Stimulated activated naive CD8-positive, alpha-beta T cell treated with anti-CD3 and anti-CD28 coated beads, Interleukin-15, amount 100 ng/mL, for 72 hours (primary cell): ENCODE results near the gene HTT-AS.

Experiments used
- ATAC-seq: fragments of 150-1000 bp; cut with Tn5 transposase; 2 replicates; pipeline ENCODE4 v1.10.0; 2021; ENCODE audit warnings: mild to moderate bottlenecking, moderate library complexity
- DNase-seq, 2 donors: peaks; one replicate each; pipeline ENCODE4 v3.0.0; 2021 to 2022
- H3K27ac Mint-ChIP-seq, 2 donors: one replicate each; pipeline ENCODE4 v1.8.0; 2022; ENCODE audit warnings: mild to moderate bottlenecking in 2 of 2, mixed read lengths in 2 of 2, moderate library complexity in 2 of 2
- H3K27me3 Mint-ChIP-seq: one replicate; pipeline ENCODE4 v1.8.0; 2022; ENCODE audit warnings: mixed read lengths
- H3K4me1 Mint-ChIP-seq: one replicate; pipeline ENCODE4 v1.8.0; 2022; ENCODE audit warnings: mild to moderate bottlenecking, mixed read lengths
- H3K4me3 Mint-ChIP-seq, 2 donors: one replicate each; pipeline ENCODE4 v1.8.0; 2022; ENCODE audit warnings: mild to moderate bottlenecking in 2 of 2, mixed read lengths in 2 of 2, moderate library complexity in 1 of 2
- H3K9me3 Mint-ChIP-seq, 2 donors: one replicate each; pipeline ENCODE4 v1.8.0; 2022; ENCODE audit warnings: mixed read lengths in 2 of 2

Gene HTT-AS

DNA sequence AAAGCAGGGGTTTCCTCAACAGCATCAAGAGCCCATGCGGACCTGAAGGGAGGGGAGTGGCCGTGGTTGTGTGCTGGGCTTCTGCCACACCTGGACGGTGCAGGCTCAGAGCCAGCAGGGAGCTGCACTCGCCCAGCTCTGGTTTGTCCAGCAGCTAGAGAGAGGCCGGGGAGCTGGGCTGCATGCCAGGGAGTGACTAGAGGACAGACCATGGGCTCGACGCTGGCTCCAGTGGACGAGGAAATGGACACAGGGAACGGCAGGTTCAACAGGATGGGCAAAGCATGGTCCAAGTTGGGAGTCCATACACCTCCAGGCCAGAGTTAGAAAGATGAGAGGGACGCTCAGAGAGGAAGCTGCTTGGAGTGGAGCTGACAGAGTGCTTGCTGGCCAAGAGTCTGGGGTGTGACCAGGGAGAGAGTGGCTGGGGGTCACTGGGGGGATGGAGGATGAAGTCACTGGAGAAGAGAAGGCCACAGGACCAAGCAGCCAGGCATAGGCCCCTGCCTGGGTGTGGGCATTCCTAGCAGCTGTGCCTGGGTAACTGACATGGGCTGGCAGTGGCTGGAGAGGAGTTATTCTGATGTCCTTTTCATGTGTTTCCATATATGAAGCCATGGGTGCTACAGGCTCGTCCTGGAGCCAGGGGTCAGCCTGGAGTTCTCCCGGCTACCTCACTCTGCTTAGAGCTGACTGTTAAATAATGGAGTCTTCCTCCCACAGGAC is 42.8 kb downstream of the HTT-AS start:
- no peak for ATAC-seq
- Mint-ChIP-seq H3K9me3 (no peaks in the 10 kb centered on the region), H3K27ac (no peak overlapping the region), H3K27me3 (no peaks in the 10 kb centered on the region), H3K4me1 (no peaks in the 10 kb centered on the region), H3K4me3 (no peak overlapping the region)
- no peak for DNase-seq

DNA sequence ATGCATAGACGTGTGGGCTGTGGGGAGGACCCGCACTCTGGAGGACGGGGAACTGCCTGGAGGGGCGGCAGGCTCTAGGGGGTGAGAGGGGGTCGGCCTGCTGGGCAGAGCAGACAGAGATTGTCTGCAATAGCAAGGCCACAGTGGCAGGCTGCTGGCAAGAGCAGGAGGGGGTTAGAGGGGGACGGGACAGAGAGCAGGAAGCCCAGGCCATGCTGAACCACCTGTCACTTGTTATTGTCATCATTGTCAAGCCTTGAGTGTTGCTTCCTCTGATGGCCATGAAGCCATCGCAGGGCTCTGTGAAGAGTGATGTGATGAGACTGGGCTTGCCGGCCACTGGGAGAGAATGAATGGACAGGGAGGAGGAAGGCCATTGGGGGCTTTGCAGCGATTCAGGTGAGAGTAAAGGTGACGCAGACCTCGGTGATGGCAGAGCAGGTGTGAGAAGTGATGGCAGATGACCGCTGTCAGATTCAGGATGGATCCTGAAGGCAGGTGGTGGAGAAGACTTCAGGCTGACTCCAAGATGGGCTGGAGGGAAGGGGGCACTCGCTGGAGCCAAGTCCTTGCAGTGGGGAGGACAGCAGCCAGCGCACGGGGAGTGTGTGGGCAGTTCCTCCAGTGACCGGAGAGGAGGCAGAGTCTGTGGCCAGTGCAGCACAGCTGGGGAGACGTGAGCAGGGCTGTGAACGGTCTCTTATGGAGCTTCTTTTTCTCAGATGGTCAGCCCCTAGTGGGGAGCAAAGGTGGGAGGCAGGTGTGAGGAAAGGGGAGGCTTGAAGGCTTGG is 43.6 kb downstream of the HTT-AS start:
- ATAC-seq (no peak), DNase-seq (no peak)
- Mint-ChIP-seq H3K9me3 (no peaks in the 10 kb centered on the region), H3K27ac (peak overlapping the region in 1 of 2 donors; percentile 37), H3K4me1 (no peaks in the 10 kb centered on the region), H3K4me3 (no peak overlapping the region), H3K27me3 (no peaks in the 10 kb centered on the region)

DNA sequence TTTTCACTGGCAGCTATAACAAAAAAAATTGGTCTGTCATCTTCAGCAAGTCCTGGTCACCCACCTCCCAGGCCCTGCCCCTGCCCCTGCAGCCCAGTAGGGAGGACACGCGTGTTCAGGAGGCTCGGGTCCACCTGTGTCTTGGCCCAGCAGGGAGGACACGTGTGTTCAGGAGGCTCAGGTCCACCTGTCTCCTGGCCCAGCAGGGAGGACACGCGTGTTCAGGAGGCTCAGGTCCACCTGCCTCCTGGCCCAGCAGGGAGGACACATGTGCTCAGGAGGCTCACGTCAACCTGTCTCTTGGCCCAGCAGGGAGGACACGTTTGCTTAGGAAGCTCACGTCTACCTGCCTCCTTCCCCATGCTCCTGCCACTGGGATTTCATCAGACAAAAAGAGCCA is 44.9 kb downstream of the HTT-AS start:
- Mint-ChIP-seq H3K9me3 (no peaks in the 10 kb centered on the region), H3K27ac (no peak overlapping the region), H3K27me3 (no peaks in the 10 kb centered on the region), H3K4me3 (no peak overlapping the region), H3K4me1 (no peaks in the 10 kb centered on the region)
- DNase-seq (no peak), ATAC-seq (no peak)

DNA sequence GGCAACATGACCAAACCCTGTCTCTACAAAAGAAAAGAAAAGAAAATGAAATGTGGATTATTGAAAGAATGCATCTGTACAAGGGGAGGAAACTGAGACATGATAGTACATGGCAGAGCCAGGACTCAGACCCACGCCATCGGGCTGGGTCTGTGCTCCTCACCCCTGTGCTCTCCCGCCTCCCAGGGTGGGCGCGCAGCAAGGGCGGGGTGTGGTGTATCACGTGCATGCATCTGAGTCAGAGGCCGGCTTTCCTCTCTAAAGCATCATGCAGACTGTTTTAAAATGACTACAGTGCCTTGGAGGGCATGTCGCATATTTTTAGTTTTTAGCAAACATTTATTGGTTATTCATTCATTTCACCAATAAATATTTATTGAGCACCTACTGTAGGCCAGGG is 47.8 kb downstream of the HTT-AS start:
- Mint-ChIP-seq H3K27ac (no peak overlapping the region), H3K9me3 (peaks cover 5 to 14% of the 10 kb centered on the region in 2 donors), H3K4me3 (no peak overlapping the region), H3K27me3 (no peaks in the 10 kb centered on the region), H3K4me1 (no peaks in the 10 kb centered on the region)
- ATAC-seq (no peak), DNase-seq (no peak)

DNA sequence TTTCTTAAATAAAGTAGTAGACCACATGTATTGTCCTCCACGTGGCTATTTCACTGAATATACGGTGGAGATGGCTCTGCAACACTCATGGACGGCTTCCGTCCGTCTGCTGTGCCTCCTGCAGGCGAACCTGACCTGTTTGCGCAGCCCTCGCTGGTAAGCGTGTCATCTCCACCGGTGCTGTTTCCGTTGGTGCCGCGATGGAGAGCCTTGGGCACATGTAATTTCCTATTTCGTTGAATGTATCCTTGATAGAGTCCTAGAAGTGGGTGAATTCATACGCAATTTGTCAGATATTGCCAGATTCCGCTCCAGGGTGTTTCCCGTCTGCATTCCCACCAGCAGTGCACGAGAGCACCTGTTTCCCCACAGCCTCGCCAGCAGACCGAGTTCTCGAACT is 48.5 kb downstream of the HTT-AS start:
- H3K27me3 Mint-ChIP-seq = no peaks in the 10 kb centered on the region
- no peak overlapping the region for H3K27ac Mint-ChIP-seq
- H3K4me3 Mint-ChIP-seq = no peak overlapping the region
- no peak for ATAC-seq
- DNase-seq = no peak
- peaks cover 5 to 14% of the 10 kb centered on the region in 2 donors for H3K9me3 Mint-ChIP-seq
- peaks cover 5% of the 10 kb centered on the region for H3K4me1 Mint-ChIP-seq

DNA sequence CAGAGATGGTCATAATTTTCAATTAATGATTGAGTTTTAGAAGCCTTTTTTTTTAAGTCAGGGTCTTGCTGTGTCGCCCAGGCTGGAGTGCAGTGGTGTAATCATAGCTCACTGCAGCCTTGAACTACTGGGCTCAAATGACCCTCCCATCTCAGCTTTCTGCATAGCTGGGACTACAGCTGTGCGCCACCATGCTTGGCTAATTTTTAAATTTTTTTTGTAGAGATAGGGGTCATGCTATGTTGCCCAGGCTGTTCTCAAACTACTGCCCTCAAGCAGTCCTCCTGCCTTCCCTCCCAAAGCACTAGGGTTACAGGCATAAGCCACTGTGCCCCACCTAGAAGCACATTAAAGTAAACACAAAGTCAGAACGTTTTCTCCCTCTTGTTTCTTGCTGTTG is 51.7 kb downstream of the HTT-AS start:
- no peak for DNase-seq
- H3K4me1 Mint-ChIP-seq = peaks cover 5% of the 10 kb centered on the region
- H3K4me3 Mint-ChIP-seq = no peak overlapping the region
- ATAC-seq = no peak
- H3K27me3 Mint-ChIP-seq = no peaks in the 10 kb centered on the region
- H3K27ac Mint-ChIP-seq = no peak overlapping the region
- H3K9me3 Mint-ChIP-seq = peaks cover 5 to 14% of the 10 kb centered on the region in 2 donors

DNA sequence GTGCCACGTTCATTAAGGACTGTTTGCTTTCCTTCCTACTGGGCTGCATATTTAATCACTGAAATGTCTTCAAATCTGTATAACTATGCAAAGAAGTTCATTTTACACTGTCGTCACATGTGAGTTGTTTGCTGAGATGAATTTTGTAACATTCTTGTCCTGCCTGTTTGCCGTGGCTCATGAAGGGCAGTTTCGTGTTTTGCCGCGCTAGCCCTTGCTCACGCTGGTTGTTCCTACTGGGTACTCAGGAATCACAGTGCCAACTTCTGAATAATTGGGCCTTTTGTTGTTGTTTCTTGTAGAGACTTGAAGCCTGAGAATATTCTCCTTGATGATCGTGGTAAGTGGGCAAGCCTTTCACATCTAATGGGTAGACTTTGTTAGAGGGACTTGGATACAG is 52.2 kb downstream of the HTT-AS start:
- Mint-ChIP-seq H3K4me1 (peaks cover 5% of the 10 kb centered on the region), H3K27me3 (no peaks in the 10 kb centered on the region), H3K4me3 (no peak overlapping the region), H3K9me3 (peaks cover 5 to 14% of the 10 kb centered on the region in 2 donors), H3K27ac (peak overlapping the region in 1 of 2 donors; percentile 36)
- no peak for ATAC-seq
- no peak for DNase-seq

DNA sequence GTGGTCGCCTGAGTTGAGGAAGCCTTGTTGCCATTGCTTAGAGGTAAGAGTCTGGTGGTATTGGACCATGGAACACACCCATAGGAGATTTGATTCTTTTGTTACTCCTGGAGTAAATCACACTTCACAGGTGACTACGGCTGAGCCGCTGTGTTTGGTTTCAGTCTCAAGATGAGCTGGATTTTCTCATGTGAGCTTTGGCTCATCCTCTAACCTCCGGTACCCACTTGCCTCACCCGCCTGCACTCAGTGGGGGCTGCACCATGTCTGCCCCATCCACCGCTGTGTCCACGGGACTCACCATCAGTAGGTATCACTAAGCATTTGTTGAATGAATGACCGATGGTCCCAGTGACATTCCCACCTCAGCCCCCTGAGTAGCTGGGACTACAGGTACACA is 52.7 kb downstream of the HTT-AS start:
- ATAC-seq (no peak), DNase-seq (no peak)
- H3K4me3 Mint-ChIP-seq = no peak overlapping the region
- H3K9me3 Mint-ChIP-seq = peaks cover 5 to 14% of the 10 kb centered on the region in 2 donors
- H3K4me1 Mint-ChIP-seq = peaks cover 5% of the 10 kb centered on the region
- H3K27me3 Mint-ChIP-seq = no peaks in the 10 kb centered on the region
- H3K27ac Mint-ChIP-seq = no peak overlapping the region

DNA sequence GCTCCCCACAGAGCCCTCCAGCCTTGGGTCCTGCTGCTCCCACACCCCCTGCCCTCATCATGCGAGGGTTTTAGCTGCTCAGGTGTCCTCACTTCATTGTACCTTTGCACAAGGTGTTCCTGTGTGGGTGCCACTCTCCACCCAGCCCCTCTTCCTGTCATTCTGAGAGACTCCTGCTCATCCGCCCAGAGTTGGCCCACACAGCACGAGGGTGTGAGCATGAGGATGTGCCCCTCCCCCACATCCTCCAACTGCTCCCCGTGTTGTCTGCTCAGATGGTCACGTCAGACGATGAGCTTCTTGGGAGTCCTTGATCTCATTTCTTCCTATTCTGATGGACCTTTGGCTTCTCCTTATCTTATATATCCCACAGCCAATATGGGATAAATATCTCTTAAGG is 53.2 kb downstream of the HTT-AS start:
- Mint-ChIP-seq H3K9me3 (peaks cover 5 to 14% of the 10 kb centered on the region in 2 donors), H3K27ac (no peak overlapping the region), H3K27me3 (no peaks in the 10 kb centered on the region), H3K4me1 (peaks cover 5% of the 10 kb centered on the region), H3K4me3 (no peak overlapping the region)
- DNase-seq = no peak
- no peak for ATAC-seq

DNA sequence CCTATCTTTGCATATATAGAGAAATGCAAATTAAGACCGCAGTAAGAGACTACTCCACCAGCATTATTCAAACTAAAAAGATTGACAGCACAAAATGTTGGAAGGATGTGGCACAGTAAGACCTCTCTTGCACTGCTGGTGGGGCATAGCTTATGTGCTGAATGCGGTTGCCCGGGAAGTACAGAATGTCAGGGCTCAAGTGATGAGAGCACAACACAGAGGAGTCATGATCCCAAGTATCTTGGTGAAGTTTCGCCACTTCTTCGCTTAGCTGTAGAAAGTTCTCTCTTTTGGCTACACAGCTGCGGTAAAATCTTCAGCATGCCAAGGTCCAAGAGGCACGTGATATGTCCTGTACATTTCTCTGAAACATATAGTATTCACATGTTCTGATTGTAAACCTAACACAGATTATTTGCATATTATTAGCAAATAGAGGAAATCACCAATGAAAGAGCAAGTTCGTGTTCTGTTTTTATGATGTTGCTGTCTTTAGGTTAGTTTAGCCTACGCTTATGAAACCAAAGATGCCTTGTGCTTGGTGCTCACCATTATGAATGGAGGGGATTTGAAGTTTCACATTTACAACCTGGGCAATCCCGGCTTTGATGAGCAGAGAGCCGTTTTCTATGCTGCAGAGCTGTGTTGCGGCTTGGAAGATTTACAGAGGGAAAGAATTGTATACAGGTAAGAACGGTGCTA is 55.0 kb downstream of the HTT-AS start:
- H3K27ac Mint-ChIP-seq = no peak overlapping the region

DNA sequence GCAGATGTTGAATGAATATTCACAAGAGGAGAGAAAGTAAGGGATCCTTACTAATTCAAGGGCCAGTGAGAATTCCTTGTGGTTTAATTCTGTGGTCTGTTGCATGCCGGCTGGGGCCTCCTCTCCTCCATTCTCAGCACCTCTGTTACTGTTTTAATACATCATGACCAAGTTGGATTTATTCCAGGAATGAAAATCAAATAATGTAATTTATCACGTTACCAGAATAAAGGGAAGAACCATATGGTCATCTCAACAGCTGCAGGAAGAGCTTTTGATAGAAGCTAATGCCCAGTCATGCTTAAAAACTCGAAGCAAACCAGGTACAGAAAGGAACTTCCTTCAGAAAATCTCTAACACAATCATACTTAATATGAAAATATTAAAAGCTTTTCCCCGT is 56.8 kb downstream of the HTT-AS start:
- Mint-ChIP-seq H3K27me3 (no peaks in the 10 kb centered on the region), H3K27ac (no peak overlapping the region), H3K9me3 (no peaks in the 10 kb centered on the region), H3K4me3 (no peak overlapping the region), H3K4me1 (peaks cover 13% of the 10 kb centered on the region)
- no peak for ATAC-seq
- DNase-seq = no peak

More for the DNA sequence above, 55.0 kb downstream of the HTT-AS start:
- Mint-ChIP-seq H3K4me3 (no peak overlapping the region), H3K9me3 (peaks cover 5 to 14% of the 10 kb centered on the region in 2 donors), H3K27me3 (no peaks in the 10 kb centered on the region), H3K4me1 (peaks cover 5% of the 10 kb centered on the region)
- no peak for ATAC-seq
- DNase-seq = no peak

DNA sequence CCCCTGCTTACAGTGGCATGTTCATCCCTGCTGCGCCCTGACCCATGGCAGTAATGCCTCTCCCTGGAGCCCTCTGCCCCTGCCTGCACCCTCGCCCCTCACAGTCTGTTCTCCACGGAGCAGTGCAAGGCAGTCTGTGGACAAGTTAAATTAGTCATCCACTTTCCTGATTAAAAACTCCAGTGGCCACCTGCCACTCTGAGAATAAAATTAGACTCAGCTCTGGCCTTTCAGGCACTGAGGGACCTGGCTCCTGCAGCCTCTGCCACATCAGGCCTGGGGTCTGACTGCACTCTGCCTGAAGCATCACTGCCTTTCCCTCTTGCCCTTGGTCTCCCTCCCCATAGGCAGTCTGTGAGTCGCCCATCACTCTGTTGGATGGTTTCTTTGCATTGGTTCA is 57.4 kb downstream of the HTT-AS start:
- H3K27ac Mint-ChIP-seq = peak overlapping the region in 1 of 2 donors; percentile 68
- ATAC-seq (no peak), DNase-seq (no peak)
- H3K4me1 Mint-ChIP-seq = peaks cover 13% of the 10 kb centered on the region
- H3K9me3 Mint-ChIP-seq = no peaks in the 10 kb centered on the region
- H3K27me3 Mint-ChIP-seq = no peaks in the 10 kb centered on the region
- H3K4me3 Mint-ChIP-seq = no peak overlapping the region

DNA sequence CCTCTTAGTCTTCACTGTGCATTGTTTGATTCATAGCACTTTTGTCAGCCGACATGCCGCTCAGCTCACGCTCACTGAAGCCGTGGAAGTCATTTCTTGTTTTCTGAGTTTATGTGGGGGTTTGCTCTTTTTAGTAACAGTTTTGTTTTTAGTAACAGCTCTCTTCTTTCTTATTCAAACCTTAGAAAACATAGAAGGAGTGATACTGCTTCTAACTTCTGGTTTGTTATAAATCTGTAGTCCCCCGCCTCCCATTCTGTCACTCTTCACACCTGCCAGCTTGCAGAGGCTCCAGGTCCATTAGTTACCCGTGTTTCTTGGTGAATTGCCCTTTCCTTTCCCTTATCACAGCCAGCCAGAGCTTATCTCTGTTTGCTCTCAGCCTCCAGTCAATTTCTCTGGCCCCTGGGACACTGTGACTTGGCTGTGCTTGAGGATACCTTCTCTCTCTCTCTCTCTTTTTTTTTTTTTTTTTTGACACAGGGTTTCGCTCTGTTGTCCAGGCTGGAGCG is 60.4 kb downstream of the HTT-AS start:
- Mint-ChIP-seq H3K4me1 (peaks cover 8% of the 10 kb centered on the region), H3K27ac (no peak overlapping the region), H3K9me3 (no peaks in the 10 kb centered on the region), H3K27me3 (no peaks in the 10 kb centered on the region), H3K4me3 (no peak overlapping the region)
- no peak for ATAC-seq
- no peak for DNase-seq
